Activated naive CD8-positive, alpha-beta T cell (primary cell): ENCODE data around the gene HDAC7.
A peak's percentile ranks its signal among the peaks of the same experiment; 100 is the strongest.

Experiments
- H3K27ac Mint-ChIP-seq: one replicate; pipeline ENCODE4 v1.8.0; 2021; ENCODE audit warnings: mixed read lengths
- H3K27me3 Mint-ChIP-seq: one replicate; pipeline ENCODE4 v1.8.0; 2021; ENCODE audit warnings: mixed read lengths
- H3K36me3 Mint-ChIP-seq: one replicate; pipeline ENCODE4 v1.8.0; 2021; ENCODE audit warnings: mixed read lengths
- H3K4me1 Mint-ChIP-seq: one replicate; pipeline ENCODE4 v1.8.0; 2021; ENCODE audit warnings: low read depth, mixed read lengths
- H3K4me3 Mint-ChIP-seq: one replicate; pipeline ENCODE4 v1.8.0; 2021; ENCODE audit warnings: mild to moderate bottlenecking, mixed read lengths
- H3K9me3 Mint-ChIP-seq: one replicate; pipeline ENCODE4 v1.8.0; 2021; ENCODE audit warnings: low read depth, mixed read lengths

Gene HDAC7

GRCh38 chr12:47840571-47840970, 20.9 kb upstream of the HDAC7 start:
- no peaks in the 10 kb centered on the region for H3K9me3 Mint-ChIP-seq
- H3K4me3 Mint-ChIP-seq: no peak overlapping the region
- H3K27ac Mint-ChIP-seq: no peak overlapping the region
- H3K27me3 Mint-ChIP-seq: no peaks in the 10 kb centered on the region
- peaks cover 2% of the 10 kb centered on the region for H3K36me3 Mint-ChIP-seq
- H3K4me1 Mint-ChIP-seq: peaks cover 29% of the 10 kb centered on the region

DNA sequence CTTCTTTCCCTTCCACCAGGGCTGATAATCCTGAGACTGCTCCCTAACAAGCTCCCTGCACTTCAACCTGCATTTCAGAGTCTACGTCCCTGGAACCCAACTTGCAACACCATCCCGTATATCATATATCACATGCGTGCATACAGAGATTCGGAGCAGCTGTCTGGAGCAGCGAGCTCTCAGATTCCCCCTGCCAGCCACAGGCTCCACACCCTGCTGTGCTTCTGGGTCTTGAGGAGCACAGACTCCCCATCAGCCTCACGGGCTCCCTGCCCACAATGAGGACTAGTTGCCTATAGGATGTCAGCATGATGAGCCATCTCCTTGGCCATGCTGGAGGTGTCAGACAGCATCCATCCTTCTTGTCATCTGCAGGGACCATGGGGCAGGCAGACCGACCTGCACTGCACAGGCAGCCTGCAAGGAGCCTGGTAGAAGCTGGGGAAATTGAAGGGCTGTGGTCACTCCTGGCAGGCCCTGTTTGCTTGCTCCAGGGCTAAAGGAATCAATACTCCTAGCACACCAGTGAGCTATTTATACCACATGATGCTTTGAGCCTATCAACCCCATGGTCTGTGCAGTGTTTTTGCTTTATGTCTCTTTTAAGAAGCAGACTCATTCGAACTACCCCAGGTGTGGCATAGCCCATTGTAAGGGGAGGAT, 19.6 kb upstream of the HDAC7 start:
- Mint-ChIP-seq H3K27ac (no peak overlapping the region), H3K9me3 (no peaks in the 10 kb centered on the region), H3K4me3 (no peak overlapping the region), H3K36me3 (no peaks in the 10 kb centered on the region), H3K4me1 (peaks cover 41% of the 10 kb centered on the region), H3K27me3 (no peaks in the 10 kb centered on the region)

DNA sequence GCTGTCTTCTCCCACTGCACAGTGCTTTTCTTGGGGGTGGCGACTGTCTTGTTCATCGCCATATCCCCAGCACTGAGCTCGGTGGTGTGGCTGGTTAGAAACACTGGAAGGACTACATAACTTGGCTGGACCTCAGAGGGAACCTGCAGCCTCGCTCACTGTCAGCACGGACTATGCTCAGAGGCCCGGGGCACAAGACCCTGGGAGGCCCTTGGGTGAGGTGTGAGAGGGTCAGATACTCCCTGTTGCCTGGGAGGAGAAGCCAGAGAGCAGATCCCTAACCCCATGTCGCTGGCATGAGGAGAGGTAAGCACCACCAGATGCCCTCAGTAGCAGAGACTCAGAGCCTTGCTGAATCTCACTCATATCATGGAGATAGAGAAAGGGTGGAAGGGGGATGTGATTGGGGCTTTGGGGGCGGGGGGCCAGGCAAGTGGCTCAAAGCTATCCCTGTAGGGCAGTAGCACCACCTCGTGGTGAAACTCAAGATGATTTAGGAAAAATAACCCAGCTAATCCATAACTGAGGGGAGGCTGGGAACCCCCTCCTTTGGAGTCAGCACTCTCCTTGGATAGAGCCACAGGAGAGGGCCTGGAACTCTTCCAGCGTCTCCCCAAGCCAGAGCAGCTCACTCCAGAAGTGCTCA, 18.7 kb upstream of the HDAC7 start:
- Mint-ChIP-seq H3K4me1 (peaks cover 51% of the 10 kb centered on the region), H3K27ac (no peak overlapping the region)

DNA sequence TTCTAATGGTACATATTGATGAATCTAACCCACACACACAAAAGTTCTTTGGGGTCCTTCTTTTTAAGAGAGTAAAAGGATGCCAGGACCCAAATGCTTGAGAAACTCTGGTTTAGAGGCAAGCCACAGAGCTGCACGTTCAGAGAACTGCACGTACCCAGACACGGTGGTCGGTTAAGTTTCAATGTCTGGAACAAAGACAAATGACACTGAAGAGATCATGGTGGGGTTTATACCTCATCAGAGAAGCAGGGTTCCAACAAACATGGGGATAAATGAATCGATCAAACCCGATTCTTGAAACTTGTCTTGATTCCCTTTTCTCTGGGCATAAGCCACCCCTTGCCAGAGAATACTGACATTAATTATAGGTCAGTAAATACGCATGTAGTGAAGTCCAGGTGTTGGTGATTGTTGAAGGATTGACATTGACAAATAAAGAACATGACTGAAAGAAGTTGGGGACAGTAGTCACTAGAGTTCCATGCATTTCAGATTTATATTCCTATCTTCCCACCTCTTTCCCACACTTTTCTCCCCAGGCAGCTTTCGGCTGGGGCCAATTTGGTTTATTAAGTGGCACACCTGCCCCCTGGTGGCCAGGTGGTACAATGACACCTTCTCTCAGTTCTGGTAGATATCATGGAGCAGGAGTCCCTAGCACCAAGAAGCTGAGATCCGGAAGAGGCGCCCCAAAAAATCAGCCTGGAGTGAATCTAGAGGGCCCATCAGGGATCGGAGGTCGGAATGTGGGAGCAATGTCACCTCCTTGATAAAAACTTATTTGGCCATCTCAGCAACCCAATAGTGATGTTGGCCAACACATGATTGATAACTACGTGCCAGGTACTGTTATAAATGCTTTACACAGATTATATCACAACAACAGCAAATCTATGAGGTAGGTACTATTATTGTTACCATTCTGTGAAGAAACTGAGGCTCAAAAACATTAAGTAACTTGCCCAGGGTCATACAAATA, 17.8 kb upstream of the HDAC7 start:
- Mint-ChIP-seq H3K36me3 (no peaks in the 10 kb centered on the region), H3K27ac (peak overlapping the region; percentile 80), H3K27me3 (no peaks in the 10 kb centered on the region), H3K4me1 (peaks cover 60% of the 10 kb centered on the region), H3K4me3 (peak overlapping the region; percentile 5), H3K9me3 (no peaks in the 10 kb centered on the region)

More for the DNA sequence above, 18.7 kb upstream of the HDAC7 start:
- Mint-ChIP-seq H3K36me3 (no peaks in the 10 kb centered on the region), H3K9me3 (no peaks in the 10 kb centered on the region), H3K27me3 (no peaks in the 10 kb centered on the region), H3K4me3 (no peak overlapping the region)

DNA sequence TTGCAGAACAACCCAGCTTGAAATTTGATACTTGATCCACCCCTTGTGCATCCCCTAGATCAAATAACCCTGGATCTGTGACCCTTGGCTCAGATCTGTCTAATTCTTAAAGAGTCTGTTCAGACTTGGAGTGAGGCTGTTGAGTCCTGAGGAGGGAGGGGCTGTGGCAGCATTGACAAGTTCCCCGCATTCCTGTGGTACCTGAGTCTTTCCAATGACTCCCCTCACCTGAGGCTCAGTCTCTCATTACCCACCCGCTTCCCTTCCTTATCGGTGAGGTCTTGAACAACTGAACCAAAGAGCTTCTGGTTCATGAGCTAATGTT, 16.1 kb upstream of the HDAC7 start:
- Mint-ChIP-seq H3K27me3 (no peaks in the 10 kb centered on the region), H3K27ac (peak overlapping the region; percentile 80), H3K9me3 (no peaks in the 10 kb centered on the region), H3K4me1 (peaks cover 74% of the 10 kb centered on the region), H3K36me3 (no peaks in the 10 kb centered on the region), H3K4me3 (no peak overlapping the region)

- no peak overlapping the region for H3K4me3 Mint-ChIP-seq
- no peaks in the 10 kb centered on the region for H3K27me3 Mint-ChIP-seq
- peak overlapping the region; percentile 80 for H3K27ac Mint-ChIP-seq
- no peaks in the 10 kb centered on the region for H3K36me3 Mint-ChIP-seq
- no peaks in the 10 kb centered on the region for H3K9me3 Mint-ChIP-seq
- H3K4me1 Mint-ChIP-seq: peaks cover 80% of the 10 kb centered on the region
Measured at GRCh38 chr12:47835006-47835830, 15.5 kb upstream of the HDAC7 start.

DNA sequence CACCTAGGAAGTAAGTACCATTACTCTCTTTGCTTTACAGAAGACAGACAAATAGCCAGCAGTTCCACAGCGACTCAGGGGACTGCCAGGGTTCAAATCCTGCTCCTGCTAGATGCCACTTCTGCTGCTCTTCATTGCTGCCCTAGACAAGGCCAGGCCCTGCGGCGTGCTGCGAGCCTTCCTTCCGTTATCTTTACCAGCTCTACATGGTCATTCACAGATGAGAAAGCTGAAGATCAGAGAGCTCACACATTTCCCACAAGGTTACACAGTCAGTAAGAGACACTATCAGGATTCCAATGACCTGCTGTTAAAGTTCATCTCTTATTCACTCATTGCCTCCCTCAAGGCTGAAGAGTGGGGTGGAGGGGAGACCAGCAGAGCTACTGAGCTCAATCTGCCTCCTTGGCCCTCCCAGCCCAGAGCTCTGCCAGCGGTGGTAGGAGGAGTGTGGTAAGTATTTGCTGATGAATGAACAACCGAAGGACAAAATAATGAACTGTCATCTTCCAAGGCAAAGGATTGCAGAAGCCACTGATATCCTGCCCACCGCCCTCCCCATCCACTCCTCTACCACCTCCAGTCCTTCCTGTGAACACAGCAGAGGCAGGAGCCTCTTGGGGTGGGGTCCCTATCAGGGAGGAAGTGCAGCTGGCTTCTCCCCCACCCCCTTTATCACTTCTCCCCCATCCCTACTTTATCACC, 14.6 kb upstream of the HDAC7 start:
- Mint-ChIP-seq H3K4me3 (peak overlapping the region; percentile 78), H3K9me3 (no peaks in the 10 kb centered on the region), H3K36me3 (no peaks in the 10 kb centered on the region), H3K27me3 (no peaks in the 10 kb centered on the region), H3K4me1 (peaks cover 85% of the 10 kb centered on the region), H3K27ac (peak overlapping the region; percentile 99)

DNA sequence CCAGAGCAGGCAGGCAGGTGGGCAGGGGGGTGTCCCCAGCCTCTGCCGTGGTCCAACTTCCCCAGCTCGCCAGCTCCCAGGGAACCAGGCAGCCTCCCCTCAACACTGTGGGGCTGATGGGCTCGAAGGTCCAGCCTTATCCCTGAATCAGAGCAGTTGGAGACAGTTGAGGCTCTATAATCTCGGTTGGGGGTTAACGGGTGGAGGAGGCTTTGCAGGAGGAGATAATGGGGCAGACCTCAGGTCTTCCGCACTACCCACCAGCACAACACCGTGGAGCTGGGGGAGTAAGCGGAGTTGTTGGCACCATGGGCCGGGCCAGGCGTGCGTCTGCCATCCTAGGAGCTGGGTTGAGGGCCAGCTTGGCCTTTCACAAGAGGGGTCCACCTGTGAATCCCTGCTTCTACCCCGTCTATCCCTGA, 13.9 kb upstream of the HDAC7 start:
- peak overlapping the region; percentile 99 for H3K27ac Mint-ChIP-seq
- H3K9me3 Mint-ChIP-seq: no peaks in the 10 kb centered on the region
- no peaks in the 10 kb centered on the region for H3K27me3 Mint-ChIP-seq
- no peaks in the 10 kb centered on the region for H3K36me3 Mint-ChIP-seq
- peak overlapping the region; percentile 78 for H3K4me3 Mint-ChIP-seq
- H3K4me1 Mint-ChIP-seq: peaks cover 92% of the 10 kb centered on the region

DNA sequence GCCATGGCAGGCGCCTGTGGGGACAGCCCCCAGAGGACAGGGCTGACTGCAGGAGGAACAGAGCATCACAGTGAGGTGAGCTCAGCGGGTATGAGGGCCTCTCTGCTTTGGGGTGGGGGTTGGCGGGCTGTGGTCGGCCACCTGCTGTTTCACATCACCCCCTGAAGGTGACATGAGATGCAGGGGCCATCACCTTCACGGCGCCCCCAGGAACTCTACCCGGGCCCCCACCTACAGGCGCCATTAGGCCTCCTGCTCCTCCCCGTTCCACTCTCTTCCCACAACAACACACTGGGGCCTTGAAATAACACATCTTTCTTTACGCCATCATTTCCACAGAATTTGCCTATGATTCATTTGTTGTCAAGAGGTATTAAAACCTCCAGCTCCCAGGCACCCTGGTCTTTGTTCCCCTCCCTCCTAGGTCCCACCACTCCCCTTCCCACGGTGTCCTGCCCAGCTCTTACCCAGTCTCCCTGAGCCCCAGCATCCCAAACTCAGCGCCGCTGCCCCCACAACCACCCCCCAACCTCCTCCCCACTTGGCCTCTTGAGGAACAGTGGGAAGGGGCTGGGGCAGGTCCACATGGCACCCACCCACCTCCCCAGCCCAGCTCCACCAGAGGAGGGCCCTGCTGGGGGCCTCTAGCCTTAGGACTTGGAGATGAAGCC, 12.7 kb upstream of the HDAC7 start:
- Mint-ChIP-seq H3K27me3 (no peaks in the 10 kb centered on the region), H3K27ac (peak overlapping the region; percentile 99), H3K36me3 (no peaks in the 10 kb centered on the region), H3K9me3 (no peaks in the 10 kb centered on the region), H3K4me3 (peak overlapping the region; percentile 78), H3K4me1 (peaks cover 90% of the 10 kb centered on the region)

DNA sequence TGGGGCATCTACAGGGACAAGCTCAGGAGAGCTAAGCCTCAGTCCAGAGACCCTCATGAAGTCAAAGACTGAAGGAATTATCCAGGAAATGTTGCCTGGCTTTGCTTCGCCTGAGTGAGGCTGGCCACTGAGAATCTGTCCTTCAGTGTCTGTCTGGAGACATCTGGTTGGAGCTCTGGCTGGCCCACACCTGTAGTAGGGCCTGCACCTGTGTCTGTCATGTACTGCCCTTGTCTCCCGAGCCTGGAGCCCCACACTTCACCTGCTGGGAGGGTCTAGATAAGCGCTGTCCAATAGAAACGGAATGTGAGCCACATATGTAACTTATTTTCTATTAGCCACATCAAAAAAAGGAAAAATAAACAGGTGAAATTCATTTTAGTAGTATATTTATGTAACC, 9.9 kb upstream of the HDAC7 start:
- H3K27ac Mint-ChIP-seq: peak overlapping the region; percentile 75
- H3K4me1 Mint-ChIP-seq: peaks cover 88% of the 10 kb centered on the region
- no peaks in the 10 kb centered on the region for H3K9me3 Mint-ChIP-seq
- H3K4me3 Mint-ChIP-seq: peak overlapping the region; percentile 10
- no peaks in the 10 kb centered on the region for H3K27me3 Mint-ChIP-seq
- no peaks in the 10 kb centered on the region for H3K36me3 Mint-ChIP-seq

GRCh38 chr12:47828976-47829482, 9.3 kb upstream of the HDAC7 start:
- peak overlapping the region; percentile 75 for H3K27ac Mint-ChIP-seq
- H3K36me3 Mint-ChIP-seq: no peaks in the 10 kb centered on the region
- no peaks in the 10 kb centered on the region for H3K9me3 Mint-ChIP-seq
- H3K4me3 Mint-ChIP-seq: no peak overlapping the region
- peaks cover 88% of the 10 kb centered on the region for H3K4me1 Mint-ChIP-seq
- H3K27me3 Mint-ChIP-seq: no peaks in the 10 kb centered on the region

DNA sequence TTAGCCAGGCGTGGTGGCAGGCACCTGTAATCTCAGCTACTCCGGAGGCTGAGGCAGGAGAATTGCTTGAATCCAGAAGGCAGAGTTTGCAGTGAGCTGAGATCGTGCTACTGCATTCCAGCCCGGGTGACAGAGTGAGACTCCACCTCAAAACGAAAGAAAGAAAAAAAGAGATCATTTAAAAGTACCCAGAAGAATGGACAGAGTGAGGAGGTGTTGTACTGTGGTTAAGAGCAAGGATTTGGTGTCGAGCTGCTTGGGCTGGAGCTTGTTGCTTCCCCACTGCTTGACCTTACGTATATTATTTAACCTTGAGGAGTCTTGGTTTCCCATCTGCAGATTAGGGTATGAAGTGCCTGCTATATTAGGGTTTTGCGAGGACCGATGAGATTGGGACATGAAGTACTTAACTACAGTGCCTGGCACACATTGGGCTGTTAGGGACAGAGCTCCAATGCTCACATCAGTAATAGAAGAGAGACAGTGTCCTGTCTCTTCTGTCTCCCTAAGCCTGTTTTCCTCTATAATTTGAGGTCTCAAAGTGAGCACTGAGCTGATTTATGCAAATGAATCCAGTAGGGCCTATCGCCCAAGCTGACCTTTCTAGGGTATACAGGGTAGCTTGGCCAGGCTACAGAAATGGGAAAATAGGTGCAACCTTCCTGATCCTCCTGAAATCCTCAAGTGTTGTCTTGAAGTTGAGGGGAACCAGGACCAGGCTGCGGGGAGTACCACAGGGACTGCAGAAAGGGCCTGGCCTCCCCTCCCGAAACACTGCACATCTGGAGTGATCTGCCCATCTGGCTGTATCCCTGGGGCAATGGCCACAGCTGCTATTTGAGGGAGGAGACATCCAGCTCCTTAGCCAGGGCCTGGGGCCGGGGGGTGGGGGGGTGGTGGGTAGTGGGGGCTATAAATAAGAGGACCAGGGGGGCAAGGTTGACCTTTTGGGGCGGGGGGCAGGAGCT, 8.6 kb upstream of the HDAC7 start:
- H3K4me1 Mint-ChIP-seq: peaks cover 88% of the 10 kb centered on the region
- H3K36me3 Mint-ChIP-seq: no peaks in the 10 kb centered on the region
- peak overlapping the region; percentile 7 for H3K4me3 Mint-ChIP-seq
- no peaks in the 10 kb centered on the region for H3K27me3 Mint-ChIP-seq
- H3K27ac Mint-ChIP-seq: peak overlapping the region; percentile 79
- no peaks in the 10 kb centered on the region for H3K9me3 Mint-ChIP-seq
